H9 (cell line): Measurements from ENCODE around the gene USE1. TPM values are rescaled to one million over a fixed set of nuclear protein-coding genes. Genes with fewer than 3 reads are reported as not detected.

ENCODE experiments used
- DNase-seq: peaks from one replicate; pipeline ENCODE4 v3.0.0-alpha.2; 2017
- H2AFZ ChIP-seq: one replicate; pipeline ENCODE4 v1.6.1; 2013; ENCODE audit warnings: mild to moderate bottlenecking, low read length, control low read depth, moderate library complexity
- H2AK5ac ChIP-seq: 2 replicates; pipeline ENCODE4 v1.6.1; 2013; ENCODE audit warnings: low read length, control low read depth, mixed read lengths; ENCODE audit not compliant: insufficient read length
- H2BK120ac ChIP-seq: one replicate; pipeline ENCODE4 v1.6.1; 2013; ENCODE audit warnings: low read depth, mild to moderate bottlenecking, low read length, control low read depth, inconsistent platforms; ENCODE audit not compliant: poor library complexity, severe bottlenecking
- H2BK12ac ChIP-seq: 2 replicates; pipeline ENCODE4 v1.6.1; 2013; ENCODE audit warnings: low read length, control low read depth, mixed read lengths, low read depth; ENCODE audit not compliant: insufficient read length
- H2BK15ac ChIP-seq: 2 replicates; pipeline ENCODE4 v1.6.1; 2013; ENCODE audit warnings: low read depth, low read length, control low read depth
- H2BK20ac ChIP-seq: one replicate; pipeline ENCODE4 v1.6.1; 2013; ENCODE audit warnings: low read depth, mild to moderate bottlenecking, low read length, control low read depth, inconsistent platforms; ENCODE audit not compliant: poor library complexity, severe bottlenecking
- H2BK5ac ChIP-seq: 2 replicates; pipeline ENCODE4 v1.6.1; 2013; ENCODE audit warnings: low read length, control low read depth, mixed read lengths; ENCODE audit not compliant: insufficient read length
- H3K14ac ChIP-seq: 2 replicates; pipeline ENCODE4 v1.6.1; 2013; ENCODE audit warnings: low read length, control low read depth; ENCODE audit not compliant: insufficient read depth
- H3K18ac ChIP-seq: 2 replicates; pipeline ENCODE4 v1.6.1; 2013; ENCODE audit warnings: low read depth, mild to moderate bottlenecking, mixed read lengths, low read length, control low read depth; ENCODE audit not compliant: insufficient read length
- H3K23ac ChIP-seq: 2 replicates; pipeline ENCODE4 v1.6.1; 2013; ENCODE audit warnings: low read length, control low read depth, mixed read lengths, low read depth; ENCODE audit not compliant: insufficient read length
- H3K23me2 ChIP-seq: 2 replicates; pipeline ENCODE4 v1.6.1; 2013; ENCODE audit warnings: low read depth, mild to moderate bottlenecking, mixed read lengths, low read length, control low read depth; ENCODE audit not compliant: insufficient read length, poor library complexity, severe bottlenecking
- H3K27ac ChIP-seq: 2 replicates; pipeline ENCODE4 v1.5.1; 2013; ENCODE audit warnings: low read length, control low read depth, mixed read lengths, low read depth; ENCODE audit not compliant: insufficient read length
- H3K27me3 ChIP-seq: 2 replicates; pipeline ENCODE4 v1.6.1; 2013; ENCODE audit warnings: low read length, control low read depth, inconsistent platforms; ENCODE audit not compliant: insufficient read depth
- H3K4ac ChIP-seq: 2 replicates; pipeline ENCODE4 v1.6.1; 2013; ENCODE audit warnings: low read depth, mild to moderate bottlenecking, control low read depth, inconsistent platforms, low read length, moderate library complexity
- H3K4me1 ChIP-seq: 2 replicates; pipeline ENCODE4 v1.6.1; 2013; ENCODE audit warnings: low read length, control low read depth, inconsistent platforms; ENCODE audit not compliant: insufficient read depth
- H3K4me2 ChIP-seq: 2 replicates; pipeline ENCODE4 v1.6.1; 2013; ENCODE audit warnings: low read length, control low read depth, mixed read lengths; ENCODE audit not compliant: insufficient read length, insufficient read depth
- H3K56ac ChIP-seq: 2 replicates; pipeline ENCODE4 v1.6.1; 2013; ENCODE audit warnings: low read depth, mild to moderate bottlenecking, mixed read lengths, low read length, control low read depth; ENCODE audit not compliant: insufficient read length
- H3K79me1 ChIP-seq: 2 replicates; pipeline ENCODE4 v1.6.1; 2013; ENCODE audit warnings: low read depth, mild to moderate bottlenecking, moderate library complexity, low read length, control low read depth, inconsistent platforms; ENCODE audit not compliant: insufficient read depth, poor library complexity, severe bottlenecking
- H3K79me2 ChIP-seq: 2 replicates; pipeline ENCODE4 v1.6.1; 2013; ENCODE audit warnings: low read length, control low read depth, inconsistent platforms; ENCODE audit not compliant: insufficient read depth
- H3K9ac ChIP-seq: 2 replicates; pipeline ENCODE4 v1.6.1; 2013; ENCODE audit warnings: low read length, control low read depth, mixed read lengths; ENCODE audit not compliant: insufficient read length; ENCODE audit errors: extremely low read depth
- H3K9me3 ChIP-seq: one replicate; pipeline ENCODE4 v1.6.1; 2013; ENCODE audit warnings: low read depth, low read length, inconsistent platforms; ENCODE audit not compliant: control insufficient read depth
- H3T11ph ChIP-seq: one replicate; pipeline ENCODE4 v1.6.1; 2013; ENCODE audit warnings: mild to moderate bottlenecking, low read length, control low read depth, inconsistent platforms
- H4K20me1 ChIP-seq: one replicate; pipeline ENCODE4 v1.6.1; 2013; ENCODE audit not compliant: control insufficient read depth, insufficient read length, insufficient read depth
- H4K5ac ChIP-seq: 2 replicates; pipeline ENCODE4 v1.6.1; 2013; ENCODE audit warnings: low read depth, mild to moderate bottlenecking, mixed read lengths, low read length, control low read depth; ENCODE audit not compliant: insufficient read length
- H4K8ac ChIP-seq: replicated peaks from 2 replicates; pipeline ENCODE4 v1.6.1; 2013; ENCODE audit warnings: low read length, control low read depth, mixed read lengths, low read depth; ENCODE audit not compliant: insufficient read length
- H4K91ac ChIP-seq: 2 replicates; pipeline ENCODE4 v1.6.1; 2013; ENCODE audit warnings: low read depth, mild to moderate bottlenecking, moderate library complexity, mixed read lengths, low read length, control low read depth; ENCODE audit not compliant: insufficient read length
- H3K27ac Mint-ChIP-seq, 3 experiments: 2 replicates in 2 of 3; 3 replicates in 1 of 3; pipeline ENCODE4 v1.8.0; 2020 to 2021; ENCODE audit warnings: mixed read lengths in 3 of 3, mild to moderate bottlenecking in 1 of 3, moderate library complexity in 1 of 3
- H3K27me3 Mint-ChIP-seq: 2 replicates; pipeline ENCODE4 v1.8.0; 2021; ENCODE audit warnings: low read depth, mild to moderate bottlenecking, moderate library complexity, mixed read lengths
- H3K36me3 Mint-ChIP-seq, 3 experiments: 2 replicates in 2 of 3; 3 replicates in 1 of 3; pipeline ENCODE4 v1.8.0; 2020 to 2021; ENCODE audit warnings: low read depth in 3 of 3, mixed read lengths in 3 of 3; ENCODE audit not compliant: insufficient read depth in 1 of 3
- H3K4me1 Mint-ChIP-seq, 2 experiments: 2 replicates each; pipeline ENCODE4 v1.8.0; 2020; ENCODE audit warnings: mixed read lengths in 2 of 2
- H3K4me3 Mint-ChIP-seq, 2 experiments: 2 replicates in 1 of 2; 3 replicates in 1 of 2; pipeline ENCODE4 v1.8.0; 2020 to 2021; ENCODE audit warnings: mild to moderate bottlenecking in 2 of 2, mixed read lengths in 2 of 2, moderate library complexity in 1 of 2
- H3K9me3 Mint-ChIP-seq, 2 experiments: 2 replicates in 1 of 2; 3 replicates in 1 of 2; pipeline ENCODE4 v1.8.0; 2020; ENCODE audit warnings: mild to moderate bottlenecking in 2 of 2, mixed read lengths in 2 of 2, moderate library complexity in 1 of 2
- CTCF ChIP-seq: fragments of 200-600 bp; sonication (generic); conservative IDR thresholded peaks from 3 replicates; pipeline ENCODE4 v1.8.0; 2021; ENCODE audit warnings: antibody characterized with exemption, mild to moderate bottlenecking
- WGBS: extraction: QIAGEN DNeasy Blood & Tissue Kit; methylation state at CpG from one replicate; pipeline ENCODE4 v1.1.7; 2013; ENCODE audit warnings: missing lambda C conversion rate, low lambda C conversion rate, mixed read lengths; ENCODE audit not compliant: insufficient read length; ENCODE audit errors: extremely low coverage; 5-methylcytosine and 5-hydroxymethylcytosine counted together
- total RNA-seq: library from RNA; stranded (reverse); gene quantifications from 2 replicates; pipeline ENCODE4 v1.2.1, GENCODE V29; 2021

USE1 gene
- total RNA-seq, 1 experiment from 2014 or later, result 16.2 TPM

DNA sequence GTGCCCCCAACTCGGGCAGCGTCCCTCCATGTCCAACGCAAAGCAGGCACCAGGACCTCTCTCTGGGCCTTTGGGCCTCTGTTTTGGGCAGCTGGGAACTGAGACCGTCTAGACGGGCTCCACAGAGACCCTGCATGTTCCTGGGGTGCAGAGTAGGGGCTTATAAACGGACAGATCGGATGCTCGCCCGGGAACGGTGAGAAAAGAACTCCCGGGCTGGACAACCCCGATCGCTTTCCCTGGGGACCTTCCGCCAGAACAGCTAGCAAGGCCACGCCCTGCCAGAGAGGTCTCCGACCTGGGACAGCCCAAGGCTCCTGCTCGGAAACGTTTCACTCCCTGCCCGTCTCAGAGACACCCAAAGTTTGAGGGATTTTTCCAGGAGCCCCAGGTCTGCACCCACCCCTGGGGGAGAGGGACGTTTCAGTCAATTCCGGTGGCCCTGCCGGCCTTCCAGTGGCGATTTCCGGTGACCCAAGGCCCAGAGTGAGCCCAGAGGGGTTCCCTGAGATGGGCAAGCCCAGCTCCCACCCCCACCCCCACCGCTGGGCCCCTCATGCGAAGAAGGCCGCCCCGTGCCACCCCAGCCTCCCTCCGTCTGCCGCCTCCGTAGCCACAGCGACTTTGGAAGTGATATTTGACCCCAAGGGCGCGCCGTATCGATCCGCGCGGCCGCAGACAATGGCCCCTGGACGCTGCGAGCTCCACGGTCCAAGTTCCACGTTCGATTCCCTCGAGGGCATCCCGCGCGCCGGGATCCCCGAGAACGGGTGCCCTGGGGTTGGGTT lies 28.9 kb downstream of the USE1 start:
- Histone ChIP-seq H2BK5ac (no peak overlapping the region), H4K91ac (no peak overlapping the region), H3K4ac (no peak overlapping the region), H3K79me2 (peaks cover 26% of the 10 kb centered on the region; the same call in 1 of the 2 replicates), H3K56ac (no peak overlapping the region), H3K9me3 (no peaks in the 10 kb centered on the region), H2AFZ (no peak overlapping the region), H3K27me3 (no peaks in the 10 kb centered on the region), H2BK120ac (no peak overlapping the region), H4K20me1 (no peaks in the 10 kb centered on the region), H2BK12ac (no peak overlapping the region), H3T11ph (no peak overlapping the region), H3K23me2 (peaks cover 17% of the 10 kb centered on the region), H3K9ac (peak overlapping the region; percentile 6), H2AK5ac (no peak overlapping the region), H2BK20ac (no peak overlapping the region), H3K4me1 (peaks cover 4% of the 10 kb centered on the region; the same call in 1 of the 2 replicates), H3K79me1 (peaks cover 3% of the 10 kb centered on the region), H4K8ac (no peak overlapping the region), H3K4me2 (peak overlapping the region; percentile 63), H3K23ac (no peak overlapping the region), H4K5ac (no peak overlapping the region), H2BK15ac (no peak overlapping the region), H3K18ac (no peak overlapping the region), H3K27ac (no peak overlapping the region), H3K14ac (peak overlapping the region; percentile 44; the same call in 1 of the 2 replicates)
- Mint-ChIP-seq H3K4me3 (peak overlapping the region; percentile 91 to 95), H3K9me3 (peaks cover 0 to 3% of the 10 kb centered on the region in 2 experiments; a peak in 1 of 5 replicates), H3K36me3 (peaks cover 0 to 22% (median 20%) of the 10 kb centered on the region in 3 experiments; a peak in 6 of 7 replicates), H3K27me3 (peaks cover 2% of the 10 kb centered on the region; the same call in 1 of the 2 replicates), H3K27ac (peak overlapping the region; percentile 58 to 93 (median 82); a peak in 4 of 7 replicates), H3K4me1 (peaks cover 43 to 48% of the 10 kb centered on the region in 2 experiments)
- DNase-seq, result peak; percentile 59
- no CpG with 5 or more reads among the region's 52 CpGs for WGBS
- TF ChIP-seq CTCF, result no peak
